WTC11 (cell line): ENCODE measurements around the gene RMC1. TPM values are rescaled to one million over a fixed set of nuclear protein-coding genes. Genes with fewer than 3 reads are reported as not detected.

ENCODE experiments used
- ATAC-seq: fragments of 200-7000 bp; cut with Tn5 transposase; 2 replicates; pipeline ENCODE4 v1.10.0; 2021; ENCODE audit warnings: mild to moderate bottlenecking, moderate library complexity
- CTCF ChIA-PET: fragments of 300-600 bp; sonication (Branson Sonifier 250); formaldehyde crosslinking; loops from one replicate; lab custom pipeline; 2021; ENCODE audit warnings: antibody characterized with exemption; lab: Charles Lee
- POLR2A ChIA-PET: fragments of 350-600 bp; sonication (Branson Sonifier 250); formaldehyde crosslinking; loops from one replicate; lab custom pipeline; 2021; ENCODE audit warnings: antibody characterized with exemption; lab: Charles Lee
- DNase-seq: peaks from one replicate; pipeline ENCODE4 v3.0.0; 2021; ENCODE audit warnings: low spot score
- H3K27ac Mint-ChIP-seq: 2 replicates; pipeline ENCODE4 v1.8.0; 2021; ENCODE audit warnings: mixed read lengths
- H3K27me3 Mint-ChIP-seq: 2 replicates; pipeline ENCODE4 v1.8.0; 2021; ENCODE audit warnings: low read depth, mild to moderate bottlenecking, moderate library complexity, mixed read lengths
- H3K36me3 Mint-ChIP-seq: 2 replicates; pipeline ENCODE4 v1.8.0; 2021; ENCODE audit warnings: mixed read lengths
- H3K4me1 Mint-ChIP-seq: 2 replicates; pipeline ENCODE4 v1.8.0; 2022; ENCODE audit warnings: mixed read lengths
- H3K4me3 Mint-ChIP-seq: 2 replicates; pipeline ENCODE4 v1.8.0; 2021; ENCODE audit warnings: mild to moderate bottlenecking, moderate library complexity, mixed read lengths
- H3K9me3 Mint-ChIP-seq: 2 replicates; pipeline ENCODE4 v1.8.0; 2021; ENCODE audit warnings: mixed read lengths
- ATF3 ChIP-seq: sonication (generic); formaldehyde crosslinking; conservative IDR thresholded peaks from 2 replicates; pipeline ENCODE4 v1.8.1; 2022; ENCODE audit warnings: mild to moderate bottlenecking, missing genetic modification reagents
- EMX1 ChIP-seq: fragments of 250-450 bp; sonication (Bioruptor Pico); IDR thresholded peaks from 2 replicates; pipeline ENCODE4 v1.8.0; 2021; ENCODE audit warnings: mild to moderate bottlenecking
- FOXK1 ChIP-seq: sonication (generic); formaldehyde crosslinking; IDR thresholded peaks from 2 replicates; pipeline ENCODE4 v1.8.0; 2022; ENCODE audit warnings: mild to moderate bottlenecking, moderate library complexity, missing genetic modification reagents
- IRF2 ChIP-seq: sonication (generic); formaldehyde crosslinking; IDR thresholded peaks from 2 replicates; pipeline ENCODE4 v1.8.0; 2022; ENCODE audit warnings: low read depth, missing genetic modification reagents, borderline replicate concordance
- KAT7 ChIP-seq: sonication (generic); formaldehyde crosslinking; IDR thresholded peaks from 2 replicates; pipeline ENCODE4 v1.8.1; 2023; ENCODE audit warnings: missing genetic modification reagents, mild to moderate bottlenecking, borderline replicate concordance
- NR3C1 ChIP-seq: sonication (generic); formaldehyde crosslinking; conservative IDR thresholded peaks from 2 replicates; pipeline ENCODE4 v1.8.1; 2023; ENCODE audit warnings: low read depth, mild to moderate bottlenecking, missing genetic modification reagents
- PRDM15 ChIP-seq: sonication (generic); formaldehyde crosslinking; IDR thresholded peaks from 2 replicates; pipeline ENCODE4 v1.8.0; 2022; ENCODE audit warnings: missing genetic modification reagents
- SOX15 ChIP-seq: fragments of 250-450 bp; sonication (Bioruptor Pico); IDR thresholded peaks from 2 replicates; pipeline ENCODE4 v1.9.0; 2021; ENCODE audit warnings: mild to moderate bottlenecking
- TP53 ChIP-seq: sonication (generic); formaldehyde crosslinking; IDR thresholded peaks from 2 replicates; pipeline ENCODE4 v1.8.1; 2023; ENCODE audit warnings: mild to moderate bottlenecking, missing genetic modification reagents
- ZNF121 ChIP-seq: sonication (generic); formaldehyde crosslinking; IDR thresholded peaks from 2 replicates; pipeline ENCODE4 v1.8.0; 2023; ENCODE audit warnings: missing genetic modification reagents
- ZNF232 ChIP-seq: sonication (generic); formaldehyde crosslinking; IDR thresholded peaks from 2 replicates; pipeline ENCODE4 v1.8.0; 2022; ENCODE audit warnings: mild to moderate bottlenecking, missing genetic modification reagents
- ZNF512 ChIP-seq: sonication (generic); formaldehyde crosslinking; IDR thresholded peaks from 2 replicates; pipeline ENCODE4 v1.8.1; 2022; ENCODE audit warnings: missing genetic modification reagents, borderline replicate concordance
- total RNA-seq: library from RNA; stranded (reverse); gene quantifications from 3 replicates; pipeline ENCODE4 v1.2.3, GENCODE V29; 2021
- TF ChIP-seq, protein P1 (sequence below): sonication (generic); formaldehyde crosslinking; IDR thresholded peaks from 2 replicates; pipeline ENCODE4 v1.8.1; 2022; ENCODE audit warnings: mild to moderate bottlenecking, moderate library complexity, missing genetic modification reagents
- TF ChIP-seq, protein P2 (sequence below): sonication (generic); formaldehyde crosslinking; IDR thresholded peaks from 2 replicates; pipeline ENCODE4 v1.8.1; 2022; ENCODE audit warnings: low read depth, missing genetic modification reagents, borderline replicate concordance

RMC1 gene
- total RNA-seq, 1 experiment from 2014 or later: 15.6 TPM

DNA sequence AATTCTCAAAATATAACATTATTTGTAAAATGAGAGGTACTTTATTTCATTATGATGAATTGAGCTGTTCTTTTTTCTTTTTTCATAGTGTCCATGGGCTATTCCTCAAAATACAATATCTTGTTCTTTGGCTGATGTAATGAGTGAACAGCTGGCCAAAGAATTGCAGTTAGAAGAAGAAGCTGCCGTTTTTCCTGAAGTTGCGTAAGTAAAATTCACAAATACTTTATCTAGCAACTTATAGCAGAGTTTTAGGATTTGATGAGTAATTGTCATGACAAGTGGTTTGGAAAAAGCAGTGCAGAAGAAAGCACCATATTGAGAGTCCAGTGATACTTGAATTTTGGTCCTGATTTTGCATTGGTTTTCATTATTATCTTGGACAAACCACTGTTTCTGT, 40.4 kb upstream of the RMC1 start:
- POLR2A ChIA-PET: interaction anchor here (0.6 kb wide), 1 partner anchor 70 kb away, joined by 8 read pairs; no protein-coding TSS in a partner anchor
- no peak for DNase-seq
- H3K27ac Mint-ChIP-seq: no peak overlapping the region

DNA sequence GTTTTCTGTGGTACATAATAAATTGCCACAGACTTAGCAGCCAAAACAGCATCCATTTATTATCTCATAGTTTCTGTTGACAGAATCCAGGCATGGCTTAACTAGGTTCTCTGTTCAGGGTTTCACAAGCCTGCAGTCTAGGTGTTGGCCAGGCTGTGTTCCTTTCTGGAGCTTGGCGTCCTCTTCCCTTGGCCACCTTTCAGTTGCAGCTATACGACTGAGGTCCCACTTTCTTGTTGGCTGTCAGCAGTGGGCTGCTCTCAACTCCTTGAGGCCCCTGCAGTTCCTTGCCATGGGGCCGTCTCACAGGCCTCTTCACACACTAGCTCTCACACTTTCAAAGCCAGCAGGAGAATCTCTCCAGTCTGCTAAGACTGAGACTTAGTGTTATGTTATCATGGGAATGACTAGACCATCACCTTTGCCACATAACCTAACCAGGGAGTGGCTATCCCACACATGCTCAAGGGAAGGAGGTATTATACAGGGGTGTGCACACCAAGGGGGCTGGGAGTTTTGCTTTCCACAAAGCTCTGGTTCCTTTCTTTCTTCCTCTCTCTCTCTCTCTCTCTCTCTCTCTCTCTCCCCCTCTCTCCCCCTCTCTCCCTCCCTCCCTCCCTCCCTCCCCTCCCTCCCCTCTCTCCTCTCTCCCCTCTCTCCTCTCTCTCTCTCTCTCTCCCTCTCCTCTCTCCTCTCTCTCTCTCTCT, 34.4 kb upstream of the RMC1 start:
- no peaks in the 10 kb centered on the region for H3K4me1 Mint-ChIP-seq
- CTCF ChIA-PET: interaction anchor here (1.2 kb wide), 1 partner anchor 30 kb away, joined by 3 read pairs; no protein-coding TSS in a partner anchor

More for the DNA sequence above, 40.4 kb upstream of the RMC1 start:
- Mint-ChIP-seq H3K27me3 (no peaks in the 10 kb centered on the region), H3K36me3 (peaks cover 30% of the 10 kb centered on the region), H3K9me3 (no peaks in the 10 kb centered on the region), H3K4me1 (no peaks in the 10 kb centered on the region), H3K4me3 (no peak overlapping the region)
- CTCF ChIA-PET: no interaction called here
- TF ChIP-seq ZNF121 (CRISPR knock-in tag) (no peak), IRF2 (CRISPR knock-in tag) (no peak), ZNF232 (no peak), NR3C1 (CRISPR knock-in tag) (no peak), SOX15 (no peak), FOXK1 (CRISPR knock-in tag) (no peak), ATF3 (CRISPR knock-in tag) (no peak), ZNF512 (CRISPR knock-in tag) (no peak), EMX1 (CRISPR knock-in tag) (no peak)
- TF ChIP-seq, protein P1, sequence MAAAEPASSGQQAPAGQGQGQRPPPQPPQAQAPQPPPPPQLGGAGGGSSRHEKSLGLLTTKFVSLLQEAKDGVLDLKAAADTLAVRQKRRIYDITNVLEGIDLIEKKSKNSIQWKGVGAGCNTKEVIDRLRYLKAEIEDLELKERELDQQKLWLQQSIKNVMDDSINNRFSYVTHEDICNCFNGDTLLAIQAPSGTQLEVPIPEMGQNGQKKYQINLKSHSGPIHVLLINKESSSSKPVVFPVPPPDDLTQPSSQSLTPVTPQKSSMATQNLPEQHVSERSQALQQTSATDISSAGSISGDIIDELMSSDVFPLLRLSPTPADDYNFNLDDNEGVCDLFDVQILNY (CRISPR knock-in tag): no peak
- TF ChIP-seq, protein P2, sequence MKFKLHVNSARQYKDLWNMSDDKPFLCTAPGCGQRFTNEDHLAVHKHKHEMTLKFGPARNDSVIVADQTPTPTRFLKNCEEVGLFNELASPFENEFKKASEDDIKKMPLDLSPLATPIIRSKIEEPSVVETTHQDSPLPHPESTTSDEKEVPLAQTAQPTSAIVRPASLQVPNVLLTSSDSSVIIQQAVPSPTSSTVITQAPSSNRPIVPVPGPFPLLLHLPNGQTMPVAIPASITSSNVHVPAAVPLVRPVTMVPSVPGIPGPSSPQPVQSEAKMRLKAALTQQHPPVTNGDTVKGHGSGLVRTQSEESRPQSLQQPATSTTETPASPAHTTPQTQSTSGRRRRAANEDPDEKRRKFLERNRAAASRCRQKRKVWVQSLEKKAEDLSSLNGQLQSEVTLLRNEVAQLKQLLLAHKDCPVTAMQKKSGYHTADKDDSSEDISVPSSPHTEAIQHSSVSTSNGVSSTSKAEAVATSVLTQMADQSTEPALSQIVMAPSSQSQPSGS (CRISPR knock-in tag): no peak
- ATAC-seq: no peak

More for the DNA sequence above, 34.4 kb upstream of the RMC1 start:
- TF ChIP-seq TP53 (CRISPR knock-in tag) (no peak), PRDM15 (CRISPR knock-in tag) (no peak), KAT7 (CRISPR knock-in tag) (no peak)
- H3K27me3 Mint-ChIP-seq: no peaks in the 10 kb centered on the region
- no peak for DNase-seq
- peaks cover 35% of the 10 kb centered on the region for H3K36me3 Mint-ChIP-seq
- no peak for ATAC-seq
- no peaks in the 10 kb centered on the region for H3K9me3 Mint-ChIP-seq
- POLR2A ChIA-PET: interaction anchor here (0.6 kb wide), 1 partner anchor 898 kb away, joined by 3 read pairs; no protein-coding TSS in a partner anchor
- H3K4me3 Mint-ChIP-seq: no peak overlapping the region
- H3K27ac Mint-ChIP-seq: no peak overlapping the region
